Measurements from ENCODE around the gene TSBP1. TPM values are rescaled to one million over a fixed set of nuclear protein-coding genes. Genes with fewer than 3 reads are reported as not detected.
A peak's percentile ranks its signal among the peaks of the same experiment; 100 is the strongest.
"Not testable (repeated sequence)": the region's sequence is repeated elsewhere in the genome, so short reads cannot be mapped to it uniquely, and the experiment has no call there.

The TSBP1 gene
- total and polyA plus RNA-seq, 12 donors: not detected

- intact Hi-C loops (cut with DNase I): no loop called here
- Histone ChIP-seq H3K9me3 (replicated peaks in 1 of 3) (no peaks in the 10 kb centered on the region), H3K4me1 (replicated peaks in 1 of 2) (no peaks in the 10 kb centered on the region), H3K27me3 (no peaks in the 10 kb centered on the region), H3K36me3 (replicated peaks in 1 of 2) (no peaks in the 10 kb centered on the region), H3K4me3 (no peak overlapping the region), H3K27ac (no peak overlapping the region)
- TF ChIP-seq CTCF (IDR thresholded peaks at IDR 0.05) (no peak), POLR2A (IDR thresholded peaks at IDR 0.05) (no peak)
- DNase-seq: no peak
- WGBS, 4 donors: 43 to 79% (median 67%) methylated on average over 1 of the region's 1 CpG
Measured at GRCh38 chr6:32271429-32271828, 100.3 kb downstream of the TSBP1 start.

- H3K27ac ChIP-seq; intact Hi-C loops (cut with DNase I); H3K4me3 ChIP-seq; DNase-seq; H3K27me3 ChIP-seq; H3K36me3 ChIP-seq (replicated peaks in 1 of 2); H3K9me3 ChIP-seq (replicated peaks in 1 of 3); H3K4me1 ChIP-seq (replicated peaks in 1 of 2): not testable (repeated sequence)
- 89 to 91% (median 90%) methylated on average over 3 of the region's 3 CpGs for WGBS, 4 donors
Measured at GRCh38 chr6:32268459-32268858, 103.2 kb downstream of the TSBP1 start.

- DNase-seq: no peak
- TF ChIP-seq CTCF (IDR thresholded peaks at IDR 0.05) (no peak), POLR2A (IDR thresholded peaks at IDR 0.05) (no peak)
Measured at GRCh38 chr6:32267035-32267434, 104.7 kb downstream of the TSBP1 start.

GRCh38 chr6:32257262-32257661 lies 114.4 kb downstream of the TSBP1 start:
- H3K4me1 ChIP-seq (replicated peaks in 1 of 2); H3K4me3 ChIP-seq; intact Hi-C loops (cut with DNase I); H3K27me3 ChIP-seq; H3K27ac ChIP-seq; DNase-seq; H3K9me3 ChIP-seq (replicated peaks in 1 of 3); H3K36me3 ChIP-seq (replicated peaks in 1 of 2): not testable (repeated sequence)
- 91 to 97% (median 93%) methylated on average over 4 of the region's 4 CpGs for WGBS, 4 donors

More at GRCh38 chr6:32267035-32267434, 104.7 kb downstream of the TSBP1 start:
- no peaks in the 10 kb centered on the region for H3K36me3 ChIP-seq (replicated peaks in 1 of 2)
- H3K27ac ChIP-seq: no peak overlapping the region
- H3K27me3 ChIP-seq: no peaks in the 10 kb centered on the region
- H3K9me3 ChIP-seq (replicated peaks in 1 of 3): no peaks in the 10 kb centered on the region
- no peak overlapping the region for H3K4me3 ChIP-seq
- H3K4me1 ChIP-seq (replicated peaks in 1 of 2): no peaks in the 10 kb centered on the region
- intact Hi-C loops (cut with DNase I): no loop called here

- Histone ChIP-seq H3K27ac (peak overlapping the region in 4 of 5 donors; percentile 2 to 91 (median 82)), H3K27me3 (no peaks in the 10 kb centered on the region), H3K36me3 (replicated peaks in 1 of 2) (no peaks in the 10 kb centered on the region), H3K4me1 (replicated peaks in 1 of 2) (peaks cover 7 to 8% of the 10 kb centered on the region in 2 donors), H3K9me3 (replicated peaks in 1 of 3) (no peaks in the 10 kb centered on the region), H3K4me3 (peak overlapping the region in 2 of 4 donors; percentile 11 to 58)
- intact Hi-C loops (cut with DNase I): no loop called here
- peak; percentile 61 to 85 (median 78) for DNase-seq
- TF ChIP-seq CTCF (IDR thresholded peaks at IDR 0.05) (peak; percentile 45 to 70 (median 64)), POLR2A (IDR thresholded peaks at IDR 0.05) (no peak)
- WGBS, 4 donors: 9 to 12% (median 11%) methylated on average over 29 to 30 of the region's 30 CpGs
Measured at GRCh38 chr6:32255199-32256153, 116.2 kb downstream of the TSBP1 start.
